Measurements from ENCODE around the gene PLXNA4.

PLXNA4 gene

GRCh38 chr7:132345543-132346129, 230.6 kb downstream of the PLXNA4 start:
- no peak for DNase-seq

GRCh38 chr7:132345030-132345429, 231.2 kb downstream of the PLXNA4 start:
- no peak for DNase-seq

- no peak for DNase-seq
These were observed 233.1 kb downstream of the PLXNA4 start for GRCh38 chr7:132343199-132343598.

GRCh38 chr7:132337450-132338080, 238.7 kb downstream of the PLXNA4 start:
- DNase-seq, result no peak

- DNase-seq, result no peak
These were observed 239.5 kb downstream of the PLXNA4 start for GRCh38 chr7:132336797-132337196.

- no peak for DNase-seq
These were observed 243.0 kb downstream of the PLXNA4 start for GRCh38 chr7:132333301-132333700.

GRCh38 chr7:132328760-132329159, 247.5 kb downstream of the PLXNA4 start:
- DNase-seq, result no peak

- no peak for DNase-seq
These were observed 248.1 kb downstream of the PLXNA4 start for GRCh38 chr7:132328047-132328620.

GRCh38 chr7:132326878-132327589, 249.2 kb downstream of the PLXNA4 start:
- no peak for DNase-seq

GRCh38 chr7:132322970-132323369, 253.3 kb downstream of the PLXNA4 start:
- no peak for DNase-seq

GRCh38 chr7:132321387-132321786, 254.9 kb downstream of the PLXNA4 start:
- no peak for DNase-seq

- no peak for DNase-seq
These were observed 256.8 kb downstream of the PLXNA4 start for GRCh38 chr7:132319481-132319880.

GRCh38 chr7:132318352-132319318, 257.6 kb downstream of the PLXNA4 start:
- peak; percentile 23 for DNase-seq

GRCh38 chr7:132317701-132318351, 258.4 kb downstream of the PLXNA4 start:
- no peak for DNase-seq

GRCh38 chr7:132312531-132313055, 263.7 kb downstream of the PLXNA4 start:
- DNase-seq, result no peak

GRCh38 chr7:132311733-132312132, 264.5 kb downstream of the PLXNA4 start:
- no peak for DNase-seq

- no peak for DNase-seq
These were observed 267.0 kb downstream of the PLXNA4 start for GRCh38 chr7:132309102-132309805.

GRCh38 chr7:132307465-132307864, 268.8 kb downstream of the PLXNA4 start:
- DNase-seq, result no peak

- no peak for DNase-seq
These were observed 275.5 kb downstream of the PLXNA4 start for GRCh38 chr7:132300599-132301277.

- no peak for DNase-seq
These were observed 277.5 kb downstream of the PLXNA4 start for GRCh38 chr7:132298790-132299189.

- no peak for DNase-seq
These were observed 279.4 kb downstream of the PLXNA4 start for GRCh38 chr7:132296820-132297219.
